HepG2 (cell line): ENCODE results near the gene FANCF. TPM values are rescaled to one million over a fixed set of nuclear protein-coding genes. Genes with fewer than 3 reads are reported as not detected.
A peak's percentile ranks its signal among the peaks of the same experiment; 100 is the strongest.

ENCODE experiments used
- AGO2 ChIP-seq: fragments of 200-400 bp; formaldehyde crosslinking; optimal IDR thresholded peaks from 2 replicates; pipeline ENCODE3; 2017; ENCODE audit warnings: mild to moderate bottlenecking, low read depth, low read length, moderate library complexity
- ATF7-NPFF ChIP-seq: sonication (generic); formaldehyde crosslinking; IDR thresholded peaks from 2 replicates; pipeline ENCODE4 v1.8.1; 2023; ENCODE audit warnings: mild to moderate bottlenecking, low read depth, missing genetic modification reagents, moderate library complexity
- CHCHD3 ChIP-seq: sonication (generic); formaldehyde crosslinking; IDR thresholded peaks from 2 replicates; pipeline ENCODE4 v1.8.0; 2022; ENCODE audit warnings: mild to moderate bottlenecking, missing genetic modification reagents, moderate library complexity
- EED ChIP-seq: sonication (generic); formaldehyde crosslinking; IDR thresholded peaks from 2 replicates; pipeline ENCODE4 v1.5.0; 2020; ENCODE audit warnings: mild to moderate bottlenecking, missing genetic modification reagents
- FLYWCH1 ChIP-seq: sonication (generic); formaldehyde crosslinking; IDR thresholded peaks from 2 replicates; pipeline ENCODE4 v1.8.1; 2023; ENCODE audit warnings: mild to moderate bottlenecking, missing genetic modification reagents
- FOXA1 ChIP-seq, 2 experiments: fragments of 450-650 bp in 1 of 2; sonication (generic) in 1 of 2; formaldehyde crosslinking in 1 of 2; IDR thresholded peaks; 2 replicates each; pipeline versions ENCODE4 v1.4.0 to v1.6.1; 2016 to 2020; ENCODE audit warnings: missing genetic modification reagents in 1 of 2
- FOXJ3 ChIP-seq: sonication (generic); formaldehyde crosslinking; IDR thresholded peaks from 2 replicates; pipeline ENCODE4 v1.4.0; 2020; ENCODE audit warnings: missing genetic modification reagents, mild to moderate bottlenecking, borderline replicate concordance
- HDAC2 ChIP-seq: sonication (generic); formaldehyde crosslinking; IDR thresholded peaks from 2 replicates; pipeline ENCODE4 v1.4.0; 2020; ENCODE audit warnings: missing genetic modification reagents
- HES4 ChIP-seq: sonication (generic); formaldehyde crosslinking; IDR thresholded peaks from 2 replicates; pipeline ENCODE4 v1.9.0; 2021; ENCODE audit warnings: mild to moderate bottlenecking, missing genetic modification reagents, borderline replicate concordance
- MAFK ChIP-seq, 2 experiments: IDR thresholded peaks in 1 of 2; conservative IDR thresholded peaks in 1 of 2; 2 replicates each; pipeline ENCODE4 v1.6.1; 2011; ENCODE audit warnings: improper control_type of control experiment in 2 of 2, low read length in 2 of 2
- MEF2D ChIP-seq: sonication (generic); formaldehyde crosslinking; IDR thresholded peaks from 2 replicates; pipeline ENCODE4 v1.5.1; 2020; ENCODE audit warnings: mild to moderate bottlenecking, missing genetic modification reagents
- NR2C2 ChIP-seq: sonication (generic); formaldehyde crosslinking; IDR thresholded peaks from 2 replicates; pipeline ENCODE4 v1.4.0; 2020; ENCODE audit warnings: missing genetic modification reagents, mild to moderate bottlenecking, moderate library complexity, borderline replicate concordance
- PCBP1 ChIP-seq: fragments of 200-400 bp; formaldehyde crosslinking; IDR thresholded peaks from 2 replicates; pipeline ENCODE4 v1.6.1; 2017; ENCODE audit warnings: mild to moderate bottlenecking, low read depth, low read length, borderline replicate concordance
- RFX1 ChIP-seq: fragments of 450-650 bp; IDR thresholded peaks from 2 replicates; pipeline ENCODE4 v1.6.1; 2017
- SALL2 ChIP-seq: sonication (generic); formaldehyde crosslinking; IDR thresholded peaks from 2 replicates; pipeline ENCODE4 v1.8.1; 2023; ENCODE audit warnings: mild to moderate bottlenecking, missing genetic modification reagents, inconsistent platforms
- SOX13 ChIP-seq, 3 experiments: fragments of 450-650 bp in 1 of 3; sonication (generic) in 1 of 3; formaldehyde crosslinking in 1 of 3; IDR thresholded peaks in 2 of 3; conservative IDR thresholded peaks in 1 of 3; 2 replicates each; pipeline versions ENCODE4 v1.5.0 to v1.6.1; 2016 to 2020; ENCODE audit warnings: antibody characterized with exemption in 1 of 3, mild to moderate bottlenecking in 1 of 3, missing compliant biosample characterization in 1 of 3, missing genetic modification reagents in 1 of 3, moderate library complexity in 1 of 3
- TCF12 ChIP-seq, 2 experiments: fragments of 450-650 bp in 1 of 2; sonication (generic) in 1 of 2; formaldehyde crosslinking in 1 of 2; IDR thresholded peaks; 2 replicates each; pipeline versions ENCODE4 v1.6.1 to v1.8.0; 2017 to 2022; ENCODE audit warnings: antibody characterized with exemption in 1 of 2, mild to moderate bottlenecking in 1 of 2, missing genetic modification reagents in 1 of 2, moderate library complexity in 1 of 2
- ZNF225 ChIP-seq: sonication (generic); formaldehyde crosslinking; IDR thresholded peaks from 2 replicates; pipeline ENCODE4 v1.4.0; 2020; ENCODE audit warnings: mild to moderate bottlenecking, missing genetic modification reagents
- ZNF326 ChIP-seq: sonication (generic); formaldehyde crosslinking; IDR thresholded peaks from 2 replicates; pipeline ENCODE4 v1.4.0; 2020; ENCODE audit warnings: missing genetic modification reagents, borderline replicate concordance
- ZNF460 ChIP-seq: sonication (generic); formaldehyde crosslinking; IDR thresholded peaks from 2 replicates; pipeline ENCODE4 v1.5.1; 2020; ENCODE audit warnings: missing genetic modification reagents, mild to moderate bottlenecking, borderline replicate concordance
- ZNF557 ChIP-seq: sonication (generic); formaldehyde crosslinking; IDR thresholded peaks from 2 replicates; pipeline ENCODE4 v1.4.0; 2020; ENCODE audit warnings: missing genetic modification reagents
- polyA plus RNA-seq, 8 experiments: library from polyadenylated mRNA; depleted of rRNA in 3 of 8; stranded (reverse) in 7 of 8; unstranded in 1 of 8; fragments of >200 nt; fragmentation: Illumina TruSeq in 4 of 8; extraction: Trizol in 4 of 8; gene quantifications; 2 replicates each; pipeline versions ENCODE4 v1.2.1 to v1.2.3, GENCODE V29; 2011 to 2016; ENCODE audit warnings: low read depth in 4 of 8, missing spikeins in 1 of 8, mixed read lengths in 1 of 8; ENCODE audit not compliant: insufficient read depth in 1 of 8
- total RNA-seq, 5 experiments: library from RNA; depleted of rRNA; stranded (reverse); fragments of >200 nt; fragmentation: Illumina TruSeq; extraction: Trizol; gene quantifications; 2 replicates each; pipeline ENCODE4 v1.2.3, GENCODE V29; 2016; ENCODE audit warnings: low read depth in 1 of 5
- TF ChIP-seq, protein P1 (sequence below): sonication (generic); formaldehyde crosslinking; IDR thresholded peaks from 2 replicates; pipeline ENCODE4 v1.5.1; 2020; ENCODE audit warnings: missing genetic modification reagents, mild to moderate bottlenecking, borderline replicate concordance
- TF ChIP-seq, protein P2 (sequence below): sonication (generic); formaldehyde crosslinking; IDR thresholded peaks from 2 replicates; pipeline ENCODE4 v1.5.0; 2020; ENCODE audit warnings: missing genetic modification reagents, mild to moderate bottlenecking, borderline replicate concordance

The FANCF gene
- total and polyA plus RNA-seq, 2 of the 13 experiments (the other 11 are each of a cell fraction or from before 2014, with no cell fraction given), result 2.5 to 9.7 TPM

DNA sequence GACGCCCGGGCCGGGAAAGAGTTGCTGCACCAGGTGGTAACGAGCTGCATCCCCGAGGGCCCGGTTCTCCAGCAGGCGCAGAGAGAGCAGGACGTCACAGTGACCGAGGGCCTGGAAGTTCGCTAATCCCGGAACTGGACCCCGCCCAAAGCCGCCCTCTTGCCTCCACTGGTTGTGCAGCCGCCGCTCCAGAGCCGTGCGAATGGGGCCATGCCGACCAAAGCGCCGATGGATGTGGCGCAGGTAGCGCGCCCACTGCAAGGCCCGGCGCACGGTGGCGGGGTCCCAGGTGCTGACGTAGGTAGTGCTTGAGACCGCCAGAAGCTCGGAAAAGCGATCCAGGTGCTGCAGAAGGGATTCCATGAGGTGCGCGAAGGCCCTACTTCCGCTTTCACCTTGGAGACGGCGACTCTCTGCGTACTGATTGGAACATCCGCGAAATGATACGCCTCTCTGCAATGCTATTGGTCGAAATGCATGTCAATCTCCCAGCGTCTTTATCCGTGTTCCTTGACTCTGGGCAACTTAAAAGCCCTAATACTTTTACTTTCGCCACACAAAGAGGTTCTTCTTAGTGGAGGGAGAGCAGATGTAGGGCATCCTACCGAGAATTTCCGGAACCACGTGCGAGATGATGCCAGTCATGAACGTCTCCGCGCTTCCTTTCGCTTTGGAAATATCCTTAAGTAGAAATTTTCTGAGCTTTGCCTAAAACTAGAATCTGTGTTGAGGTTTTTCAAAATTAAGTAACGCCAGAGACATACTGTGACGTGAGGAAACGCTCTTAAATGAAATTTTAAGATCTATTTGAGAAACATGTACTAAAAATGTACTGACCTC, at the start of gene FANCF (continued):
- TF ChIP-seq, protein P1, sequence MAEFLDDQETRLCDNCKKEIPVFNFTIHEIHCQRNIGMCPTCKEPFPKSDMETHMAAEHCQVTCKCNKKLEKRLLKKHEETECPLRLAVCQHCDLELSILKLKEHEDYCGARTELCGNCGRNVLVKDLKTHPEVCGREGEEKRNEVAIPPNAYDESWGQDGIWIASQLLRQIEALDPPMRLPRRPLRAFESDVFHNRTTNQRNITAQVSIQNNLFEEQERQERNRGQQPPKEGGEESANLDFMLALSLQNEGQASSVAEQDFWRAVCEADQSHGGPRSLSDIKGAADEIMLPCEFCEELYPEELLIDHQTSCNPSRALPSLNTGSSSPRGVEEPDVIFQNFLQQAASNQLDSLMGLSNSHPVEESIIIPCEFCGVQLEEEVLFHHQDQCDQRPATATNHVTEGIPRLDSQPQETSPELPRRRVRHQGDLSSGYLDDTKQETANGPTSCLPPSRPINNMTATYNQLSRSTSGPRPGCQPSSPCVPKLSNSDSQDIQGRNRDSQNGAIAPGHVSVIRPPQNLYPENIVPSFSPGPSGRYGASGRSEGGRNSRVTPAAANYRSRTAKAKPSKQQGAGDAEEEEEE (CRISPR knock-in tag), result no peak
- TF ChIP-seq FOXJ3 (CRISPR knock-in tag) (no peak; the same call in 1 of the 2 replicates), ZNF460 (peak; percentile 25; the same call in 1 of the 2 replicates), ZNF326 (no peak), FOXA1 (IDR thresholded peaks at IDR 0.05) (no peak), FOXA1 (CRISPR knock-in tag; IDR thresholded peaks at IDR 0.05) (no peak), NR2C2 (CRISPR knock-in tag) (peak; percentile 74), ATF7-NPFF (no peak), AGO2 (peak; percentile 91), ZNF557 (CRISPR knock-in tag) (peak; percentile 48), MEF2D (CRISPR knock-in tag) (0 out of 2 replicates have a peak, but pooled peaks have one; percentile 33), SALL2 (CRISPR knock-in tag) (0 out of 2 replicates have a peak, but pooled peaks have one; percentile 82), ZNF225 (CRISPR knock-in tag) (no peak; the same call in 1 of the 2 replicates), RFX1 (peak; percentile 55; the same call in 1 of the 2 replicates), SOX13 (IDR thresholded peaks at IDR 0.05) (no peak), SOX13 (CRISPR knock-in tag; conservative IDR thresholded peaks at IDR 0.05 in 1 of 2, IDR thresholded peaks at IDR 0.05 in 1 of 2) (peak in 1 of 2 experiments; percentile 23; a peak in 1 of 4 replicates), FLYWCH1 (no peak), HDAC2 (0 out of 2 replicates have a peak, but pooled peaks have one; percentile 27), CHCHD3 (CRISPR knock-in tag) (no peak), MAFK (conservative IDR thresholded peaks at IDR 0.05 in 1 of 2, IDR thresholded peaks at IDR 0.05 in 1 of 2; ENCODE audit: low read length in 2 of 2) (no peak), PCBP1 (no peak), HES4 (CRISPR knock-in tag) (peak; percentile 52; the same call in 1 of the 2 replicates), TCF12 (IDR thresholded peaks at IDR 0.05) (no peak), TCF12 (CRISPR knock-in tag; IDR thresholded peaks at IDR 0.05) (no peak; the same call in 1 of the 2 replicates), EED (CRISPR knock-in tag) (peak; percentile 67; the same call in 1 of the 2 replicates)
- TF ChIP-seq, protein P2, sequence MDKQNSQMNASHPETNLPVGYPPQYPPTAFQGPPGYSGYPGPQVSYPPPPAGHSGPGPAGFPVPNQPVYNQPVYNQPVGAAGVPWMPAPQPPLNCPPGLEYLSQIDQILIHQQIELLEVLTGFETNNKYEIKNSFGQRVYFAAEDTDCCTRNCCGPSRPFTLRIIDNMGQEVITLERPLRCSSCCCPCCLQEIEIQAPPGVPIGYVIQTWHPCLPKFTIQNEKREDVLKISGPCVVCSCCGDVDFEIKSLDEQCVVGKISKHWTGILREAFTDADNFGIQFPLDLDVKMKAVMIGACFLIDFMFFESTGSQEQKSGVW (CRISPR knock-in tag), result no peak
